Tibial nerve (tissue), 4 donors: ENCODE results near the gene ZNFX1. TPM values are rescaled to one million over a fixed set of nuclear protein-coding genes. Genes with fewer than 3 reads are reported as not detected.

Experiments used
- DNase-seq, 2 donors: peaks; one replicate each; pipeline ENCODE4 v3.0.0-alpha.2; 2019; ENCODE audit warnings: low spot score in 2 of 2
- H3K27ac ChIP-seq, 4 donors: fragments of 200-600 bp; sonication (generic) in 3 of 4; one replicate each; pipeline ENCODE4 v1.5.1; 2017 to 2019; ENCODE audit warnings: mild to moderate bottlenecking in 1 of 4
- H3K27me3 ChIP-seq, 2 donors: fragments of 200-600 bp; sonication (generic) in 1 of 2; one replicate each; pipeline versions ENCODE4 v1.5.1 to v1.6.0; 2017 to 2019
- H3K36me3 ChIP-seq, 3 donors: fragments of 200-600 bp; sonication (generic); one replicate each; pipeline ENCODE4 v1.5.1; 2018 to 2019
- H3K4me1 ChIP-seq, 4 donors: fragments of 200-600 bp; sonication (generic) in 3 of 4; one replicate each; pipeline ENCODE4 v1.5.1; 2017 to 2019
- H3K4me3 ChIP-seq, 4 donors: fragments of 200-600 bp; sonication (generic) in 3 of 4; one replicate each; pipeline ENCODE4 v1.5.1; 2017 to 2019; ENCODE audit warnings: mild to moderate bottlenecking in 1 of 4, moderate library complexity in 1 of 4
- H3K9me3 ChIP-seq, 4 donors: fragments of 200-600 bp; sonication (generic) in 3 of 4; one replicate each; pipeline ENCODE4 v1.5.1; 2017 to 2019
- CTCF ChIP-seq, 5 experiments: fragments of 200-600 bp in 3 of 5; fragments of 450-650 bp in 2 of 5; sonication (generic) in 3 of 5; IDR thresholded peaks; one replicate each; pipeline ENCODE4 v1.5.1; 2016 to 2019; ENCODE audit warnings: antibody characterized with exemption in 5 of 5, mild to moderate bottlenecking in 3 of 5, moderate library complexity in 2 of 5
- EP300 ChIP-seq, 2 donors: sonication (generic); formaldehyde crosslinking; IDR thresholded peaks; one replicate each; pipeline ENCODE4 v1.6.1; 2017; ENCODE audit warnings: antibody characterized with exemption in 2 of 2, mild to moderate bottlenecking in 1 of 2
- POLR2A ChIP-seq, 2 donors: fragments of 450-650 bp; IDR thresholded peaks; one replicate each; pipeline ENCODE4 v1.6.1; 2017; ENCODE audit warnings: antibody characterized with exemption in 2 of 2, mild to moderate bottlenecking in 2 of 2, moderate library complexity in 2 of 2
- WGBS, 2 donors: methylation state at CpG; one replicate each; pipeline ENCODE4 v1.1.5; 2018; 5-methylcytosine and 5-hydroxymethylcytosine counted together
- total RNA-seq, 4 donors: library from RNA; depleted of rRNA; stranded (reverse); fragments of >200 nt; gene quantifications; one replicate each; pipeline ENCODE4 v1.1.0, GENCODE V29; 2016

Gene ZNFX1
- total RNA-seq, 4 donors from 2014 or later, result 35.0 to 45.2 (median 39.1) TPM

GRCh38 chr20:49247792-49248191 is 30.1 kb downstream of the ZNFX1 start:
- WGBS, 2 donors, result 67 to 70% methylated on average over 5 of the region's 5 CpGs
- H3K36me3 ChIP-seq, result peaks cover 2 to 100% (median 60%) of the 10 kb centered on the region in 3 donors

GRCh38 chr20:49247169-49247723 is 30.6 kb downstream of the ZNFX1 start:
- WGBS, 2 donors, result 85 to 92% methylated on average over 8 of the region's 8 CpGs
- Histone ChIP-seq H3K4me1 (no peaks in the 10 kb centered on the region), H3K27me3 (no peaks in the 10 kb centered on the region), H3K27ac (no peak overlapping the region), H3K4me3 (no peak overlapping the region), H3K36me3 (peaks cover 4 to 100% (median 62%) of the 10 kb centered on the region in 3 donors), H3K9me3 (no peaks in the 10 kb centered on the region)
- TF ChIP-seq CTCF (IDR thresholded peaks at IDR 0.05) (no peak), POLR2A (IDR thresholded peaks at IDR 0.05) (no peak), EP300 (IDR thresholded peaks at IDR 0.05) (no peak)
- DNase-seq, result no peak

More at GRCh38 chr20:49247792-49248191, 30.1 kb downstream of the ZNFX1 start:
- no peaks in the 10 kb centered on the region for H3K9me3 ChIP-seq
- no peak overlapping the region for H3K4me3 ChIP-seq
- H3K4me1 ChIP-seq, result no peaks in the 10 kb centered on the region
- TF ChIP-seq EP300 (IDR thresholded peaks at IDR 0.05) (no peak), CTCF (IDR thresholded peaks at IDR 0.05) (no peak), POLR2A (IDR thresholded peaks at IDR 0.05) (no peak)
- no peaks in the 10 kb centered on the region for H3K27me3 ChIP-seq
- no peak overlapping the region for H3K27ac ChIP-seq
- DNase-seq, result no peak

GRCh38 chr20:49245921-49246740 is 31.7 kb downstream of the ZNFX1 start:
- DNase-seq, result peak in 1 of 2 donors; percentile 25
- H3K27me3 ChIP-seq, result no peaks in the 10 kb centered on the region
- peak overlapping the region in 1 of 4 donors; percentile 8 for H3K27ac ChIP-seq
- 37 to 56% methylated on average over 3 of the region's 3 CpGs for WGBS, 2 donors
- TF ChIP-seq CTCF (IDR thresholded peaks at IDR 0.05) (peak; percentile 12 to 55 (median 40)), EP300 (IDR thresholded peaks at IDR 0.05) (no peak)
- H3K4me1 ChIP-seq, result no peaks in the 10 kb centered on the region
- H3K36me3 ChIP-seq, result peaks cover 4 to 99% (median 58%) of the 10 kb centered on the region in 3 donors
- H3K4me3 ChIP-seq, result no peak overlapping the region
- no peaks in the 10 kb centered on the region for H3K9me3 ChIP-seq

GRCh38 chr20:49237531-49237930 is 40.3 kb downstream of the ZNFX1 start:
- WGBS, 2 donors, result 77 to 81% methylated on average over 4 of the region's 4 CpGs
- no peaks in the 10 kb centered on the region for H3K4me1 ChIP-seq
- H3K9me3 ChIP-seq, result no peaks in the 10 kb centered on the region
- no peak for TF ChIP-seq CTCF (IDR thresholded peaks at IDR 0.05)
- TF ChIP-seq EP300 (IDR thresholded peaks at IDR 0.05), result no peak
- TF ChIP-seq POLR2A (IDR thresholded peaks at IDR 0.05), result no peak
- H3K4me3 ChIP-seq, result no peak overlapping the region
- no peak overlapping the region for H3K27ac ChIP-seq
- no peaks in the 10 kb centered on the region for H3K27me3 ChIP-seq
- H3K36me3 ChIP-seq, result peaks cover 20 to 98% (median 51%) of the 10 kb centered on the region in 3 donors
- DNase-seq, result no peak

- H3K27ac ChIP-seq, result no peak overlapping the region
- H3K4me1 ChIP-seq, result no peaks in the 10 kb centered on the region
- TF ChIP-seq POLR2A (IDR thresholded peaks at IDR 0.05) (no peak), CTCF (IDR thresholded peaks at IDR 0.05) (no peak), EP300 (IDR thresholded peaks at IDR 0.05) (no peak)
- H3K36me3 ChIP-seq, result peaks cover 18 to 97% (median 42%) of the 10 kb centered on the region in 3 donors
- DNase-seq, result no peak
- no peaks in the 10 kb centered on the region for H3K27me3 ChIP-seq
- no peak overlapping the region for H3K4me3 ChIP-seq
- WGBS, 2 donors, result 87 to 89% methylated on average over 9 of the region's 9 CpGs
- H3K9me3 ChIP-seq, result no peaks in the 10 kb centered on the region
Measured at GRCh38 chr20:49236301-49236700, 41.6 kb downstream of the ZNFX1 start.
